ENCODE measurements around the gene ATP5MK.
"Not testable (repeated sequence)": the region's sequence is repeated elsewhere in the genome, so short reads cannot be mapped to it uniquely, and the experiment has no call there.

ATP5MK gene

GRCh38 chr10:103396067-103396788 lies at the start of gene ATP5MK, which contains the start of gene PDCD11:
TSS of gene ATP5MK (minus strand) at chr10:103396475. CDS start at chr10:103392457, 4,018 bp downstream.
TSS of gene PDCD11 (plus strand) at chr10:103396626. CDS start at chr10:103398427, 1,801 bp downstream.
- DNase-seq (ENCODE audit: low read depth in 2 of 2), result peak; percentile 96 to 97

- no peak for DNase-seq (ENCODE audit: low read depth in 2 of 2)
Measured at GRCh38 chr10:103445366-103445765, 49.1 kb upstream of the ATP5MK start.

DNA sequence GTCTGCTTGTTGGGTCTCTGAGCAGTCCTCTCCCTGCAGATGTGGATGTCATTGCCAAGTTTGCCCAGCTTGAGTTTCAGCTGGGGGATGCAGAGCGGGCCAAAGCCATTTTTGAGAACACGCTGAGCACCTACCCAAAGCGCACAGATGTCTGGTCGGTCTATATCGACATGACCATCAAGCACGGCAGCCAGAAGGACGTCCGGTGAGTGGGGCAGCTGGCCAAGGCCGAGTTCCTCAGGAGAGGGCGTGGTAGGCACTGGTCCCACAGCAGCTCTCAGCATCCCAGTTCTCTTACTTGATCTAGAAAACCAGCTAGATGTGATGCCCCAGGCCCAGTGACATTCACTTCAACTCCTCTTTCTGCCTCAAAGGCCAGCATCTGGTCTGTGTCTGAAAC lies 48.2 kb upstream of the ATP5MK start:
- no peak for DNase-seq (ENCODE audit: low read depth in 2 of 2)

GRCh38 chr10:103443475-103444185 lies 47.4 kb upstream of the ATP5MK start:
- no peak for DNase-seq (ENCODE audit: low read depth in 2 of 2)

GRCh38 chr10:103442031-103442461 lies 45.8 kb upstream of the ATP5MK start:
- no peak for DNase-seq (ENCODE audit: low read depth in 2 of 2)

DNA sequence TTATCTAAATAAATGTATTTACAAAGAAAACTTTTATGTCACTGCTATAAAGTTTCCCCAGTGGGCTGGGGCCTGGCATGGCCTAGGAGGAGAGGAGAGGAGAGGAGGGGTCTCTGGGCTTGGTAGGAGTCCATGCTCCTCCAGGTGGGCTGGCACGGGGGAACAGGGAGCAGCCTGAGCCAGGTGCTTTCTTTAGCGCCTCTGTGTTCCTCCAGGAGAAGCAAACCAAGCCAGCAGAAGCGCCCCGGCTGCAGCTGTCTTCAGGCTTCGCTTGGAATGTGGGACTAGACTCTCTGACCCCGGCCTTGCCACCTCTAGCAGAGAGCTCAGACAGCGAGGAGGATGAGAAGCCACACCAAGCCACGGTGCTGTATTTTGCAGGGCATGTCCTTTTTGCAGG lies 45.3 kb upstream of the ATP5MK start:
- no peak for DNase-seq (ENCODE audit: low read depth in 2 of 2)

DNA sequence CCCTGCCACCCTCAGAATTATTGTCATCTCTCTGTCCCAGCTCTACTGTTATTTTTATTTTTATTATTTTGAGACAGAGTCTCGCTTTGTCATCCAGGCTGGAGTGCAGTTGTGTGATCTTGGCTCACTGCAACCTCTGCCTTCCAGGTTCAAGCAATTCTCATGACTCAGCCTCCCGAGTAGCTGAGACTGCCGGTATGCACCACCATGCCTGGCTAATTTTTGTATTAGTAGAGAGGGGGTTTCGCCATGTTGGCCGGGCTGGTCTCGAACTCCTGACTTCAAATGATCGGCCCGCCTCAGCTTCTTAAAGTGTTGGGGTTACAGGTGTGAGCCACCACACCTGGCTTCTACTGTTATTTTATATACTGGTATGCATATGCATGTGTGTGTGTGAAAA lies 44.9 kb upstream of the ATP5MK start:
- no peak for DNase-seq (ENCODE audit: low read depth in 2 of 2)

DNA sequence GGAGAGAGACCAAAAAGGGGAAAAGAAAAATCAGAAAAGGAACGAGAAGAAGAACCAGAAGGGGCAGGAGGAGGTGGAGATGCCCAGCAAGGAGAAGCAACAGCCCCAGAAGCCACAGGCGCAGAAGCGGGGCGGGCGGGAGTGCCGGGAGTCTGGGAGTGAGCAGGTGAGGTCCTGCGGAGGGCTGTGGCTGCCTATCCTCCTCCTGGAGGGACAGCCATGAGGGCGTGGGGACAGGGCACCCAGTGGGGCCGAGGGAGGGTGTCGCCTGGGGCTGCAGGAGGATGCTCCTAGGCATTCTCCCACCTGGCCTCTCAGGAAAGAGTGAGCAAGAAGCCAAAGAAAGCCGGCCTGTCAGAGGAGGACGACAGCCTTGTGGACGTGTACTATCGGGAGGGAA lies 44.1 kb upstream of the ATP5MK start:
- no peak for DNase-seq (ENCODE audit: low read depth in 2 of 2)

- no peak for DNase-seq (ENCODE audit: low read depth in 2 of 2)
Measured at GRCh38 chr10:103439776-103440175, 43.5 kb upstream of the ATP5MK start.

- DNase-seq (ENCODE audit: low read depth in 2 of 2), result no peak
Measured at GRCh38 chr10:103433858-103434257, 37.6 kb upstream of the ATP5MK start.

GRCh38 chr10:103431902-103432301 lies 35.6 kb upstream of the ATP5MK start:
- DNase-seq (ENCODE audit: low read depth in 2 of 2), result no peak

- DNase-seq (ENCODE audit: low read depth in 2 of 2), result no peak
Measured at GRCh38 chr10:103429647-103430046, 33.4 kb upstream of the ATP5MK start.

GRCh38 chr10:103428989-103429643 lies 32.8 kb upstream of the ATP5MK start:
- DNase-seq (ENCODE audit: low read depth in 2 of 2), result no peak

DNA sequence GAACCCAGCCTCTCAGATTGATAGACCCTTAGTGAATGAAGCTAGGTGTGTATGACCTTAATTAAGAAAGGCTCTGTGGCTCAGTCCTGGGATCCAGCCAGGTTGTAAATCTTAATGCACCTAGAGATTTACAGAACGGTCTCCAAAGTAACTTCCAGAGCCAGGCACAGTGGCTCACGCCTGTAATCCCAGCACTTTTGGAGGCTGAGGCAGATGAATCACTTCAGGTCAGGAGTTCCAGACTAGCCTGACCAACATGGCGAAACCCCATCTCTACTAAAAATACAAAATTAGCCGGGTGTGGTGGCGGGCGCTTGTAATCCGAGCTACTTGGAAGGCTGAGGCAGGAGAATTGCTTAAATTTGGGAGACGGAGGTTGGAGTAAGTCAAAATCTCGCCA lies 31.6 kb upstream of the ATP5MK start:
- no peak for DNase-seq (ENCODE audit: low read depth in 2 of 2)

DNA sequence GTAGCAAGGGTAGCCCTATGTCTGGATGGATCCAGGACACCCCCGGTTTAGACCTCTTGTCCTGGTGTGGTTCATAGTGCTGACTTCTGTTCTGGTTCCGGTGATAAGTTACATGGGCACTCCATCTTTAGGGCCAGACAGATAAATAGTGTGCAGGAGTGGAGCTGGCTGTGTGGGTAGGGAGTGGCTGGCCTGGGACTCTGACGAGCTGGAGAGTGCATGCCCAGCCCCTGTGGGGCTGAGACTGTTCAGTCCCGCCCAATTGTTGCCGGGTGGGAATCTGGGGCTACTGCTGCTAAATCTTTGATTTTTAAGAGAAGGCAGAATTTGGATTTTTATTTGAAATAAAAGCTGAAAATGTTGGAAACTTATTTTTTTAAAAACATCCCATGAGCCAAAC lies 27.5 kb upstream of the ATP5MK start:
- no peak for DNase-seq (ENCODE audit: low read depth in 2 of 2)

- DNase-seq (ENCODE audit: low read depth in 2 of 2), result no peak
Measured at GRCh38 chr10:103419101-103419500, 22.8 kb upstream of the ATP5MK start.

GRCh38 chr10:103417601-103418000 lies 21.3 kb upstream of the ATP5MK start:
- DNase-seq (ENCODE audit: low read depth in 2 of 2), result no peak

DNA sequence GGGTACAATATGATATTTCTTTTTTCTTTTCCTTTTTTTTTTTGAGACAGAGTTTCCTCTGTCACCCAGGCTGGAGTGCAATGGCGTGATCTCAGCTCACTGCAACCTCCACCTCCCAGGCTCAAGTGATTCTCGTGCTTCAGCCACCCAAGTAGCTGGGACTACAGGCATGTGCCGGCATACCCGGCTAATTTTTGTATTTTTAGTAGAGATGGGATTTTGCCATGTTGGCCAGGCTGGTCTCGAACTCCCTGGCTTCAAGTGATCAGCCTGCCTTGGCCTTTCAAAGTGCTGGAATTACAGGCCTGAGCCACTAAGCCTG lies 20.8 kb upstream of the ATP5MK start:
- not testable (repeated sequence) for DNase-seq (ENCODE audit: low read depth in 2 of 2)

DNA sequence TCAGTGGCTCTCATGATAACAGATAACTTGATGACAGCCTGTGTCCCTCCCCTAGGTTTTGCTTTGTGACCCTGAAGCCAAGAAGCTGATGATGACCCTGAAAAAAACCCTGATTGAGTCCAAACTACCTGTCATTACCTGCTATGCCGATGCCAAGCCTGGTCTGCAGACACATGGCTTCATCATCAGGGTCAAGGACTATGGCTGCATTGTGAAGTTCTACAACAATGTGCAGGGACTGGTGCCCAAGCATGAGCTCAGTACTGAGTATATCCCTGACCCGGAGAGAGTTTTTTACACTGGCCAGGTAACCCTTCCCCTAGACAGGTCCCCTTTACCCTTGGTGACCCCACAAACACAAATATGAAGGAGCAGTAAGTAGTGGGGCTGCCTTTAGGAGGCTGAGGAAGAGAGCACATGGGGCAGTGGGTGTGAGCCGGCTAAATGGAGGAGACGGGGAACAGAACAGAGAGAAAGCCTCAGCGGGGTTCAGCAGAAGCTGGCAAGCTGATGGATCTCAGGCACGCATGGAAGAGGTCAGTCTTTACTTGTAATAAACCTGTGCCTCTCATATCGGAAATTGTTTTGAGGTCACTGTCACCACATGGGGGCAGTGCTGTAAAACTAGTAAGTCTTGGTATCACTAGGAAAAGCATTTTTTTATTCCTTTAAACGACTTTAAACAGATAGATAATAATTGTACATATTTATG lies 20.3 kb upstream of the ATP5MK start:
- DNase-seq (ENCODE audit: low read depth in 2 of 2), result peak in 1 of 2 donors; percentile 27

DNA sequence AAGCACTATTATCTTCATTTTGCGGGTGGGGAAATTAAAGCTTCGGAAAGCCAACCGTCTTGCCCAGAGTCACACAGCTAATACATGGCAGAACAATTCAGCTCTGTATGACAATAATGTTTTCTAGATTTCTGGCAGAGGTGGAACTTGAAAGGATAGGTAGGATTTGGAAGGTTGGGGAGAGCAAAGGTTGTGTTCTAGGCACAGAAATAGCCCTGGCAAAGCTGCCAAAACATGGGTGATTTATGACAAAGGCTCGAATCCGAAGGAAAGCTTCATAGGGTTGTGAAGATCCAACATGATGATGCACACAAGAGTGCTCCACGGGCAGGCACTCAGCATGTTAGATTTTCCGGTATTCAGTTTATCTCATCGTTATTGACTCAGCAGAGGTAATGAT lies 19.3 kb upstream of the ATP5MK start:
- no peak for DNase-seq (ENCODE audit: low read depth in 2 of 2)

- DNase-seq (ENCODE audit: low read depth in 2 of 2), result no peak
Measured at GRCh38 chr10:103413564-103413963, 17.3 kb upstream of the ATP5MK start.

GRCh38 chr10:103397191-103397825 lies 1.0 kb upstream of the ATP5MK start:
- no peak for DNase-seq (ENCODE audit: low read depth in 2 of 2)

Measured in stimulated activated CD4-positive, alpha-beta T cell treated with anti-CD3 and anti-CD28 coated beads, Interleukin-15, amount 100 ng/mL, for 48 hours (primary cell).